Neural cell (in vitro differentiated cells): Measurements from ENCODE around the gene LRRC45. TPM values are rescaled to one million over a fixed set of nuclear protein-coding genes. Genes with fewer than 3 reads are reported as not detected.

Experiments used
- H2AFZ ChIP-seq: fragments of 200-600, 300-800 bp; sonication (generic), shearing (Covaris generic); 2 replicates; pipeline ENCODE4 v1.6.0; 2014; ENCODE audit warnings: low read depth, mild to moderate bottlenecking, antibody characterized with exemption, low read length, moderate library complexity
- H3F3A ChIP-seq: fragments of 200-600 bp; shearing (Covaris generic); 2 replicates; pipeline ENCODE4 v1.6.1; 2016; ENCODE audit warnings: mild to moderate bottlenecking, moderate library complexity, mixed read lengths, antibody characterized with exemption, low read length; ENCODE audit not compliant: insufficient read depth, poor library complexity, severe bottlenecking
- H3K27ac ChIP-seq: fragments of 200-600, 300-800 bp; sonication (generic), shearing (Covaris generic); 2 replicates; pipeline ENCODE4 v1.5.1; 2014; ENCODE audit warnings: mild to moderate bottlenecking, low read length, moderate library complexity
- H3K27me3 ChIP-seq: fragments of 300-800, 200-600 bp; sonication (generic), shearing (Covaris generic); 2 replicates; pipeline ENCODE4 v1.6.0; 2014; ENCODE audit warnings: mild to moderate bottlenecking, low read depth, low read length, moderate library complexity; ENCODE audit not compliant: insufficient read depth
- H3K36me3 ChIP-seq: fragments of 300-800, 200-600 bp; sonication (generic), shearing (Covaris generic); 2 replicates; pipeline ENCODE4 v1.5.1; 2014; ENCODE audit warnings: mild to moderate bottlenecking, antibody characterized with exemption, low read length, moderate library complexity; ENCODE audit not compliant: insufficient read depth
- H3K4me2 ChIP-seq: fragments of 300-800, 200-600 bp; sonication (generic), shearing (Covaris generic); 2 replicates; pipeline ENCODE4 v1.6.0; 2014; ENCODE audit warnings: mild to moderate bottlenecking, low read length
- H3K4me3 ChIP-seq: fragments of 300-800, 200-600 bp; sonication (generic), shearing (Covaris generic); 2 replicates; pipeline ENCODE4 v1.5.1; 2014; ENCODE audit warnings: mild to moderate bottlenecking, low read length, moderate library complexity
- H3K79me2 ChIP-seq: fragments of 200-600 bp; shearing (Covaris generic); replicated peaks from 2 replicates; pipeline ENCODE4 v1.6.0; 2014; ENCODE audit warnings: mild to moderate bottlenecking, low read length, moderate library complexity; ENCODE audit not compliant: insufficient read depth
- H3K9ac ChIP-seq: fragments of 300-800, 200-600 bp; sonication (generic), shearing (Covaris generic); 2 replicates; pipeline ENCODE4 v1.6.1; 2016; ENCODE audit warnings: mild to moderate bottlenecking, low read length, mixed read lengths
- H3K9me2 ChIP-seq: fragments of 200-600 bp; shearing (Covaris generic); 2 replicates; pipeline ENCODE4 v1.6.1; 2016; ENCODE audit warnings: mild to moderate bottlenecking, low read length, mixed read lengths; ENCODE audit not compliant: insufficient read depth
- H3K9me3 ChIP-seq: fragments of 200-600, 300-800 bp; sonication (generic), shearing (Covaris generic); 2 replicates; pipeline ENCODE4 v1.6.1; 2016; ENCODE audit warnings: mild to moderate bottlenecking, mixed run types, low read length, moderate library complexity, mixed read lengths
- H4K20me1 ChIP-seq: fragments of 200-600 bp; shearing (Covaris generic); 2 replicates; pipeline ENCODE4 v1.6.1; 2016; ENCODE audit warnings: mild to moderate bottlenecking, mixed run types; ENCODE audit not compliant: insufficient read depth
- EP300 ChIP-seq: fragments of 450-650 bp; conservative IDR thresholded peaks from 2 replicates; pipeline ENCODE4 v1.6.1; 2014; ENCODE audit warnings: antibody characterized with exemption, mild to moderate bottlenecking, moderate library complexity; ENCODE audit not compliant: poor library complexity, severe bottlenecking
- EZH2 ChIP-seq: fragments of 200-600, 300-800 bp; shearing (Covaris generic), sonication (generic); IDR thresholded peaks from 2 replicates; pipeline ENCODE4 v1.6.1; 2014; ENCODE audit warnings: antibody characterized with exemption, low read length, borderline replicate concordance, mild to moderate bottlenecking; ENCODE audit not compliant: insufficient read depth, poor library complexity, severe bottlenecking
- MXI1 ChIP-seq: fragments of 450-650 bp; conservative IDR thresholded peaks from 2 replicates; pipeline ENCODE4 v1.6.1; 2014; ENCODE audit warnings: antibody characterized with exemption, mild to moderate bottlenecking; ENCODE audit not compliant: poor library complexity, severe bottlenecking
- POLR2AphosphoS5 ChIP-seq: IDR thresholded peaks from 2 replicates; pipeline ENCODE4 v1.6.1; 2012
- RAD21 ChIP-seq: fragments of 450-650 bp; conservative IDR thresholded peaks from 2 replicates; pipeline ENCODE4 v1.6.1; 2014; ENCODE audit warnings: antibody characterized with exemption, mild to moderate bottlenecking, moderate library complexity
- SMC3 ChIP-seq: fragments of 450-650 bp; conservative IDR thresholded peaks from 2 replicates; pipeline ENCODE4 v1.6.1; 2014; ENCODE audit warnings: antibody characterized with exemption, mild to moderate bottlenecking, moderate library complexity; ENCODE audit not compliant: poor library complexity
- TAF1 ChIP-seq: IDR thresholded peaks from 2 replicates; pipeline ENCODE4 v1.6.1; 2012; ENCODE audit warnings: low read depth
- polyA plus RNA-seq: library from polyadenylated mRNA; depleted of rRNA; stranded (reverse); fragments of >200 nt; gene quantifications from 2 replicates; pipeline ENCODE4 v1.2.3, GENCODE V29; 2014
- TF ChIP-seq, protein P1 (sequence below): IDR thresholded peaks from 2 replicates; pipeline ENCODE4 v1.6.1; 2012; ENCODE audit warnings: borderline replicate concordance
- TF ChIP-seq, protein P2 (sequence below): fragments of 450-650 bp; IDR thresholded peaks from 2 replicates; pipeline ENCODE4 v1.5.1; 2014; ENCODE audit warnings: antibody characterized with exemption, mild to moderate bottlenecking, moderate library complexity; ENCODE audit not compliant: poor library complexity, severe bottlenecking

Gene LRRC45
- polyA plus RNA-seq, 1 donor from 2014 or later, result 51.7 TPM

DNA sequence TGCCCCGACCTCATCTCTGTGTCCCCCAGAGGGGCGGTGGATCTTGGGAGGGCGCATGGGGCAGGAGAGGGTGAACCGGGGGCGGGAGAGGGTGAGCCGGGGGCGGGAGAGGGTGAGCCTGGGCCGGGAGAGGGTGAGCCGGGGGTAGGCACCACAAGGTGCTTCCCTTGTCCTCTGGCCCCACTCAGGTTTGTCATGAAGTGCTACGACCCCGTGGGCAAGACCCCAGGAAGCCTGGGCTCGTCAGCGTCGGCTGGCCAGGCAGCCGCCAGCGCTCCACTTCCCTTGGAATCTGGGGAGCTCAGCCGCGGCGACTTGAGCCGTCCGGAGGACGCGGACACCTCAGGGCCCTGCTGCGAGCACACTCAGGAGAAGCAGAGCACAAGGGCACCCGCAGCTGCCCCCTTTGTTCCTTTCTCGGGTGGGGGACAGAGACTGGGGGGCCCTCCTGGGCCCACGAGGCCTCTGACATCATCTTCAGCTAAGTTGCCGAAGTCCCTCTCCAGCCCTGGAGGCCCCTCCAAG, 26.8 kb upstream of the LRRC45 start:
- no peaks in the 10 kb centered on the region for H3K9me3 ChIP-seq
- no peaks in the 10 kb centered on the region for H3K9me2 ChIP-seq
- H3K79me2 ChIP-seq, result no peaks in the 10 kb centered on the region
- no peak overlapping the region for H3K4me3 ChIP-seq
- no peak overlapping the region for H3K4me2 ChIP-seq
- no peak overlapping the region for H3K27ac ChIP-seq
- H3K36me3 ChIP-seq, result no peaks in the 10 kb centered on the region
- no peaks in the 10 kb centered on the region for H3F3A ChIP-seq
- no peak overlapping the region for H2AFZ ChIP-seq
- TF ChIP-seq EZH2, result no peak
- no peak for TF ChIP-seq SMC3
- TF ChIP-seq, protein P1, sequence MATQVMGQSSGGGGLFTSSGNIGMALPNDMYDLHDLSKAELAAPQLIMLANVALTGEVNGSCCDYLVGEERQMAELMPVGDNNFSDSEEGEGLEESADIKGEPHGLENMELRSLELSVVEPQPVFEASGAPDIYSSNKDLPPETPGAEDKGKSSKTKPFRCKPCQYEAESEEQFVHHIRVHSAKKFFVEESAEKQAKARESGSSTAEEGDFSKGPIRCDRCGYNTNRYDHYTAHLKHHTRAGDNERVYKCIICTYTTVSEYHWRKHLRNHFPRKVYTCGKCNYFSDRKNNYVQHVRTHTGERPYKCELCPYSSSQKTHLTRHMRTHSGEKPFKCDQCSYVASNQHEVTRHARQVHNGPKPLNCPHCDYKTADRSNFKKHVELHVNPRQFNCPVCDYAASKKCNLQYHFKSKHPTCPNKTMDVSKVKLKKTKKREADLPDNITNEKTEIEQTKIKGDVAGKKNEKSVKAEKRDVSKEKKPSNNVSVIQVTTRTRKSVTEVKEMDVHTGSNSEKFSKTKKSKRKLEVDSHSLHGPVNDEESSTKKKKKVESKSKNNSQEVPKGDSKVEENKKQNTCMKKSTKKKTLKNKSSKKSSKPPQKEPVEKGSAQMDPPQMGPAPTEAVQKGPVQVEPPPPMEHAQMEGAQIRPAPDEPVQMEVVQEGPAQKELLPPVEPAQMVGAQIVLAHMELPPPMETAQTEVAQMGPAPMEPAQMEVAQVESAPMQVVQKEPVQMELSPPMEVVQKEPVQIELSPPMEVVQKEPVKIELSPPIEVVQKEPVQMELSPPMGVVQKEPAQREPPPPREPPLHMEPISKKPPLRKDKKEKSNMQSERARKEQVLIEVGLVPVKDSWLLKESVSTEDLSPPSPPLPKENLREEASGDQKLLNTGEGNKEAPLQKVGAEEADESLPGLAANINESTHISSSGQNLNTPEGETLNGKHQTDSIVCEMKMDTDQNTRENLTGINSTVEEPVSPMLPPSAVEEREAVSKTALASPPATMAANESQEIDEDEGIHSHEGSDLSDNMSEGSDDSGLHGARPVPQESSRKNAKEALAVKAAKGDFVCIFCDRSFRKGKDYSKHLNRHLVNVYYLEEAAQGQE, result no peak
- H3K27me3 ChIP-seq, result no peaks in the 10 kb centered on the region
- H4K20me1 ChIP-seq, result no peaks in the 10 kb centered on the region
- no peak overlapping the region for H3K9ac ChIP-seq

DNA sequence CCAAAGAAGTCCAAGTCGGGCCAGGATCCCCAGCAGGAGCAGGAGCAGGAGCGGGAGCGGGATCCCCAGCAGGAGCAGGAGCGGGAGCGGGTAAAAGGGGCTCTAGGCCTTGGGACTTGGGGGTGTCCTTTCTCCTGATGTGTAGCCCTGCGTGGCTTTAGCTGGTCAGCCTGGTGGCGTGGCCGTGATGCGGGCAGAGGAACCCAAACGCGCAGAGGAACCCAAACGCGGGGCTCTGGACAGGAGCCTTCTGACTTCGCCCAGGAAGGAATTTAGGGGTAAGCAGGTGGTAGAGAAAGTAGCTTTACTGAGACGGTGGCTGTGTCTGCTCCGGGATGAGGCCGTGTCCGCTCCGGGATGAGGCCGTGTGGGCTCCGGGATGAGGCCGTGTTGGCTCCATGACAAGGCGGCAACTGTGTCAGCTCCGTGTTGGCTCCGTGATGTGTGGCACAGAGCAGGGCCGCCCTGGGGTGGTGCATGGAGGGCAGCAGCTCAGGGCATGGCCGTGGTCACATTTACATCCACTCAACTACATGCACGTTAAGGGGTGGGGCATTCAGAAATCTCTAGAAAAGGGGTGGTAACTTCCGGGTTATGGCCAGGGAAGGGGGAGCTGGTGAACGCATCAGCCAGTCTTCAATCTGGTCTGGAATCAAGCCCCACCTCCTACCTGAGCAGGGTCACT, 26.2 kb upstream of the LRRC45 start:
- Histone ChIP-seq H3K4me2 (no peak overlapping the region), H3K9me3 (no peaks in the 10 kb centered on the region), H3F3A (no peaks in the 10 kb centered on the region), H3K36me3 (no peaks in the 10 kb centered on the region), H3K27ac (no peak overlapping the region), H3K9me2 (no peaks in the 10 kb centered on the region), H3K9ac (no peak overlapping the region), H3K79me2 (no peaks in the 10 kb centered on the region), H3K4me3 (no peak overlapping the region), H2AFZ (no peak overlapping the region), H4K20me1 (no peaks in the 10 kb centered on the region), H3K27me3 (no peaks in the 10 kb centered on the region)
- TF ChIP-seq MXI1 (no peak), EP300 (no peak), EZH2 (no peak), SMC3 (no peak), TAF1 (no peak), RAD21 (no peak), POLR2AphosphoS5 (no peak)
- TF ChIP-seq, protein P1, result no peak
- TF ChIP-seq, protein P2, sequence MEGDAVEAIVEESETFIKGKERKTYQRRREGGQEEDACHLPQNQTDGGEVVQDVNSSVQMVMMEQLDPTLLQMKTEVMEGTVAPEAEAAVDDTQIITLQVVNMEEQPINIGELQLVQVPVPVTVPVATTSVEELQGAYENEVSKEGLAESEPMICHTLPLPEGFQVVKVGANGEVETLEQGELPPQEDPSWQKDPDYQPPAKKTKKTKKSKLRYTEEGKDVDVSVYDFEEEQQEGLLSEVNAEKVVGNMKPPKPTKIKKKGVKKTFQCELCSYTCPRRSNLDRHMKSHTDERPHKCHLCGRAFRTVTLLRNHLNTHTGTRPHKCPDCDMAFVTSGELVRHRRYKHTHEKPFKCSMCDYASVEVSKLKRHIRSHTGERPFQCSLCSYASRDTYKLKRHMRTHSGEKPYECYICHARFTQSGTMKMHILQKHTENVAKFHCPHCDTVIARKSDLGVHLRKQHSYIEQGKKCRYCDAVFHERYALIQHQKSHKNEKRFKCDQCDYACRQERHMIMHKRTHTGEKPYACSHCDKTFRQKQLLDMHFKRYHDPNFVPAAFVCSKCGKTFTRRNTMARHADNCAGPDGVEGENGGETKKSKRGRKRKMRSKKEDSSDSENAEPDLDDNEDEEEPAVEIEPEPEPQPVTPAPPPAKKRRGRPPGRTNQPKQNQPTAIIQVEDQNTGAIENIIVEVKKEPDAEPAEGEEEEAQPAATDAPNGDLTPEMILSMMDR, result no peak
